Tongue (tissue), 2 donors: ENCODE data around the gene CTNNBL1. TPM values are rescaled to one million over a fixed set of nuclear protein-coding genes. Genes with fewer than 3 reads are reported as not detected.

Experiments used
- DNase-seq: peaks from one replicate; pipeline ENCODE4 v3.0.0-alpha.2; 2015
- total RNA-seq: library from RNA; depleted of rRNA; stranded (reverse); fragments of >200 nt; gene quantifications from one replicate; pipeline ENCODE4 v1.2.3, GENCODE V29; 2014

The CTNNBL1 gene
- total RNA-seq, 1 donor from 2014 or later, result 40.2 TPM

DNA sequence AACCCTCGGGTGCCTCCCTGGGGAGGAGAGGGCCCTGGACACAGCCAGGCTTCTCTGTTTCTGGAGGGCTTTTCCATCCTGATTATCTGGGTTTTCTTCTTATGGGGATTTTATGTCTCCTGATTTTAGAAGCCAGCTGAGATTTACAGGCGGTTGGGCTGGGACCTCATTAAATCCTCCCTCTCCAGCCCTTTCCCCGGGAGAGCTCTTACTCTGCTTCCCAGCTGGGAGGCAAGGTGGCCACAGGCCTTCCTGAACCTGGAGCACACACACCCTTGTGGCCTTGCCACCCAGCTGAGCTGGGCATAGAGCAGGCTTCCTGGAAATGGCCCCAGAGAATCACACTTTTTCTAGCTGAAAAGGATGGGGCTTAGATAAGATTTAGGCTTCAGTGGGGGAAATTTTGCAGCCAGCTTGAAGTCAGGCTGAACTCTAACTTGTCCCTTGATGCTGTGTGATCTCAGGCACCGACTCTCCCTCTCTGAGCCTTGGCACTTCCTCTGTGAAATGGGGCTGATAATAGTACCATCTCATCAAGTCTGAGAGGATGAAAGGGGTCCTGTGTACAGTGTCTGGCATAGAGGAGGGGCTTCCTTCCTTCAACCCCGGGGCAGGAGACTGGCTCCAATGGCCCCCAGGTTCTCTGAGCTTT, 225.7 kb downstream of the CTNNBL1 start:
- DNase-seq, result no peak

DNA sequence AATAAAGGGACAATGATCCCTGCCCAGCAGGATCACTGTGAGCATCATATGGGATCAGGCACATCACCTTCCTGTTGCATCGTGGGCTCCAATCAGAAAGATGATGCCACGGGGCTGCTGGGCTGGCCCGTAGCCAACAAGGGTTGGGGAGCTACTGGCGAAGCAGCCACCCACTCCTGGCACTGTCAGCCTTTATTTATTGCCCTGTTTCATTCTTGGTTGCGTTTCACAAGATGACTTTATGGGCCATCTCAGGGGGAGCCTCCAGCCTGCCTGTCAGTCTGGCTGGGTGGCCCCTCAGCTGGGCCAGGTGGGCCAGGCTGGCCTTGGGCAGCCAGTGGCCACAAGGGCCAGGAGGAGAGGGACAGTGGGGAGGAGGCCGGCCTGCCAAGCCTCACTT, 226.4 kb downstream of the CTNNBL1 start:
- DNase-seq, result no peak

GRCh38 chr20:37920679-37921322, 227.0 kb downstream of the CTNNBL1 start:
- DNase-seq, result no peak

GRCh38 chr20:37921341-37921929, 227.6 kb downstream of the CTNNBL1 start:
- DNase-seq, result no peak

Other genes starting within 250 kb of the CTNNBL1 start
- gene NNAT, start 172.8 kb upstream of the CTNNBL1 start, total RNA-seq, result 24.1 TPM
- 149 TPM for gene BLCAP, start 166.2 kb upstream of the CTNNBL1 start, total RNA-seq
- 0.82 TPM for gene VSTM2L, start 209.1 kb downstream of the CTNNBL1 start, total RNA-seq